ENCODE results near the gene DAPK1.

DNA sequence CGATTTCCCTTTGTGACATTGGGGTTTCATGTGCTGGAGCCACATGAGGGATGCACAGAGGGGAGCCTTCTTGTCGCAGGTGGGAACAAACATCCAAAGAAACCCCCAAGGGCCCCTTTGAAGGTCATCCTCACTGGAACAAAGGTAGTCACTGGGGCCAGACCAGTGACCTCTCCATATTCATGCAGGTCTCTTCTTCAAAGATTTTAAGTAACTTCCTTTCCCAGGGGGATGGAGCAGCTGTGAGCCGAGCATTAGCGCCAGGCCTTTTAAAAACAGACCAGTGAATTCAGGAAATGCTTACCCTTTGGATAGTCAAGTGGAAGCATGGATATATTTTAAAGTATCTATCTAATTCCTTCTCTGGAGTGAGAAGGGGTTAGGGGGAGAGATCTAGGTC lies 33.0 kb downstream of the DAPK1 start:
- TF ChIP-seq, protein P1, sequence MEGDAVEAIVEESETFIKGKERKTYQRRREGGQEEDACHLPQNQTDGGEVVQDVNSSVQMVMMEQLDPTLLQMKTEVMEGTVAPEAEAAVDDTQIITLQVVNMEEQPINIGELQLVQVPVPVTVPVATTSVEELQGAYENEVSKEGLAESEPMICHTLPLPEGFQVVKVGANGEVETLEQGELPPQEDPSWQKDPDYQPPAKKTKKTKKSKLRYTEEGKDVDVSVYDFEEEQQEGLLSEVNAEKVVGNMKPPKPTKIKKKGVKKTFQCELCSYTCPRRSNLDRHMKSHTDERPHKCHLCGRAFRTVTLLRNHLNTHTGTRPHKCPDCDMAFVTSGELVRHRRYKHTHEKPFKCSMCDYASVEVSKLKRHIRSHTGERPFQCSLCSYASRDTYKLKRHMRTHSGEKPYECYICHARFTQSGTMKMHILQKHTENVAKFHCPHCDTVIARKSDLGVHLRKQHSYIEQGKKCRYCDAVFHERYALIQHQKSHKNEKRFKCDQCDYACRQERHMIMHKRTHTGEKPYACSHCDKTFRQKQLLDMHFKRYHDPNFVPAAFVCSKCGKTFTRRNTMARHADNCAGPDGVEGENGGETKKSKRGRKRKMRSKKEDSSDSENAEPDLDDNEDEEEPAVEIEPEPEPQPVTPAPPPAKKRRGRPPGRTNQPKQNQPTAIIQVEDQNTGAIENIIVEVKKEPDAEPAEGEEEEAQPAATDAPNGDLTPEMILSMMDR (IDR thresholded peaks at IDR 0.05): no peak
- no peak for TF ChIP-seq EZH2 (IDR thresholded peaks at IDR 0.05)

Measured in neural progenitor cell (in vitro differentiated cells).